ENCODE measurements around the gene TOMM34. TPM values are rescaled to one million over a fixed set of nuclear protein-coding genes. Genes with fewer than 3 reads are reported as not detected.

The TOMM34 gene
- total RNA-seq, 1 donor from 2014 or later, result 11.1 TPM

- no peak for DNase-seq (ENCODE audit: low spot score in 2 of 2)
- intact Hi-C loops (cut with DNase I), result no loop called here
Measured at GRCh38 chr20:44911264-44911921, 48.8 kb downstream of the TOMM34 start.

GRCh38 chr20:44910690-44911262, 49.4 kb downstream of the TOMM34 start:
- H3K4me1 ChIP-seq, result peaks cover 5% of the 10 kb centered on the region in 2 donors
- H3K4me3 ChIP-seq, result peak overlapping the region; percentile 68 to 73
- no peaks in the 10 kb centered on the region for H3K27me3 ChIP-seq
- H3K9me3 ChIP-seq, result no peaks in the 10 kb centered on the region
- no peak for TF ChIP-seq CTCF (IDR thresholded peaks at IDR 0.05)
- H3K36me3 ChIP-seq, result peaks cover 21 to 29% of the 10 kb centered on the region in 2 donors
- intact Hi-C loops (cut with DNase I), result no loop called here
- H3K27ac ChIP-seq, result no peak overlapping the region
- DNase-seq (ENCODE audit: low spot score in 2 of 2), result no peak

More at GRCh38 chr20:44911264-44911921, 48.8 kb downstream of the TOMM34 start:
- H3K27ac ChIP-seq, result no peak overlapping the region
- peaks cover 17 to 23% of the 10 kb centered on the region in 2 donors for H3K36me3 ChIP-seq
- TF ChIP-seq CTCF (IDR thresholded peaks at IDR 0.05), result peak in 2 of 3 experiments; percentile 7 to 8
- H3K4me1 ChIP-seq, result peaks cover 5% of the 10 kb centered on the region in 2 donors
- no peak overlapping the region for H3K4me3 ChIP-seq
- H3K9me3 ChIP-seq, result no peaks in the 10 kb centered on the region
- H3K27me3 ChIP-seq, result no peaks in the 10 kb centered on the region

- peak in 1 of 2 donors; percentile 75 for DNase-seq (ENCODE audit: low spot score in 2 of 2)
- Histone ChIP-seq H3K9me3 (no peaks in the 10 kb centered on the region), H3K4me1 (peaks cover 5% of the 10 kb centered on the region in 2 donors), H3K4me3 (peak within 1 kb of the TSS; percentile 68 to 73), H3K27me3 (no peaks in the 10 kb centered on the region), H3K36me3 (peaks cover 26 to 36% of the 10 kb centered on the region in 2 donors), H3K27ac (no peak within 1 kb of the TSS)
- intact Hi-C loops (cut with DNase I), result no loop called here
- no peak for TF ChIP-seq CTCF (IDR thresholded peaks at IDR 0.05)
Measured at GRCh38 chr20:44909872-44910689, 50.1 kb downstream of the TOMM34 start, which contains the start of gene PABPC1L. Gene PABPC1L, plus strand, starts transcription at chr20:44910060. Its CDS starts 84 bp downstream, at chr20:44910144.

GRCh38 chr20:44908987-44909871, 51.0 kb downstream of the TOMM34 start:
- DNase-seq (ENCODE audit: low spot score in 2 of 2), result no peak
- Histone ChIP-seq H3K27ac (no peak overlapping the region), H3K4me1 (peaks cover 5% of the 10 kb centered on the region in 2 donors), H3K27me3 (no peaks in the 10 kb centered on the region), H3K36me3 (peaks cover 34 to 44% of the 10 kb centered on the region in 2 donors), H3K9me3 (no peaks in the 10 kb centered on the region), H3K4me3 (peak overlapping the region; percentile 68 to 73)
- TF ChIP-seq CTCF (IDR thresholded peaks at IDR 0.05), result no peak
- intact Hi-C loops (cut with DNase I), result no loop called here

GRCh38 chr20:44904377-44904776, 55.8 kb downstream of the TOMM34 start:
- Histone ChIP-seq H3K36me3 (peaks cover 59 to 75% of the 10 kb centered on the region in 2 donors), H3K4me1 (peaks cover 0 to under 1% of the 10 kb centered on the region in 2 donors), H3K27ac (no peak overlapping the region), H3K9me3 (no peaks in the 10 kb centered on the region), H3K27me3 (no peaks in the 10 kb centered on the region), H3K4me3 (no peak overlapping the region)
- intact Hi-C loops (cut with DNase I), result no loop called here
- TF ChIP-seq CTCF (IDR thresholded peaks at IDR 0.05), result no peak
- no peak for DNase-seq (ENCODE audit: low spot score in 2 of 2)

Measured in ascending aorta (tissue), 2 donors.